GM19463 (cell line): ENCODE results near the gene PCARE.

Source experiments
- ATAC-seq: cut with Tn5 transposase; IDR thresholded peaks from one replicate; pipeline ENCODE4 v1.9.1; 2021; ENCODE audit warnings: mild to moderate bottlenecking, moderate library complexity; ENCODE audit not compliant: unreplicated experiment

Gene PCARE

GRCh38 chr2:29039718-29040480, 34.4 kb downstream of the PCARE start:
- no peak for ATAC-seq

GRCh38 chr2:29035016-29035745, 39.1 kb downstream of the PCARE start:
- no peak for ATAC-seq

DNA sequence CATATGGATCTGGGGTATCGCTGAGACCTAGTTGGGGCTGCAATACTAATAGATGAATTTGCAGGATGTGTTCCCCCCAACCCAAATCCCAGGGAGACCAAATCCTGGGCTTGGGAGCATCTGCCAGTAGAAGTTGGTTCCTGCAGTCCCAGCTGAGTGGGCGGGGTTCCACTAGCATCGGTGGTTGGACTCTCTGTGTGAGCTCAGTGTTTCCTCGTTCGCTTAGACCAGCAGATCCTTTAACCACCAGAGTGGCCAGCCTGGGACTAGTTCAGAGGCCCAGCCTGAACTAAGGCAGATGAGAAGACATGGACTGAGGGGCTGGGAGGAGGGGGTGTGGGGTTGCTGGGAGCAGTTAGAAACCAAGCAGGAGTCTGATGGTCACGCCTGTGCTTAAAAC, 40.7 kb downstream of the PCARE start:
- no peak for ATAC-seq

DNA sequence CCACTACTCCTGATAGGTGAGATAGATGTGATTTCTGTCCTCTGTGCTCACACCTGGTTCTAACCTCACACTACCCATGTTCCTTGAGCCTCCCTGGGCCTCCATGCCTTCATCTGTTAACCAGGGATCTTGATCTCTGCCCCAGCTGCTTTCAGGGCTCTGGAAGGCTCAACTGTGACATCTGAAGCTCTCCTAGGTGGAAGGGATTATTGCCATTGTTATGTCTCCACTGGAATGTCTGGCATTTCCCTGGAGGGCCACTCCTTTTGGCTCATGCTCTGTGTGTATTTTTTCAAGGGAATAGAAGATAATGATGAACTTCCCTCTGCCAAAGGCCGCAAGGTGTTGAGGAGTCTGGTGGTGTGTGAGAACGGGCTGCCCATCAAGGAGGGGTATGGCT, 41.2 kb downstream of the PCARE start:
- ATAC-seq, result no peak

GRCh38 chr2:29032189-29032588, 42.1 kb downstream of the PCARE start:
- no peak for ATAC-seq

DNA sequence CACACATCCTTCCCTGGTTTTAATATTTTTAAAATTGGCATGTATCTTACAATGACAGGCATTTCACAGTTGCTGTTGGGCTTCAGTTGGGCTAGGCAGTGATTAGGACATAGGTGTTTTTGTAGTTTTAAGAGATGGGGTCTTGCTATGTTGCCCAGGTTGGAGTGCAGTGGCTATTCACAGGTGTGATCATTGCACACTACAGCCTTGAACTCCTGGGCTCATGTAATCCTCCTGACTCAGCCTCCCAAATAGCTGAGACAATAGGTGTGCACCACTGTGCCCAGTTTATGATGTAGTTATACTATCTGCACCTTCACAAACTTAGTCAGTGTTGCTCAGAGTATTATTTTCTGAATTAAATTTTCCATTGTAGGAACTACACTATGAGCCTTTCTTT, 43.3 kb downstream of the PCARE start:
- no peak for ATAC-seq

- no peak for ATAC-seq
Observed at GRCh38 chr2:29025711-29026110, 48.6 kb downstream of the PCARE start.

DNA sequence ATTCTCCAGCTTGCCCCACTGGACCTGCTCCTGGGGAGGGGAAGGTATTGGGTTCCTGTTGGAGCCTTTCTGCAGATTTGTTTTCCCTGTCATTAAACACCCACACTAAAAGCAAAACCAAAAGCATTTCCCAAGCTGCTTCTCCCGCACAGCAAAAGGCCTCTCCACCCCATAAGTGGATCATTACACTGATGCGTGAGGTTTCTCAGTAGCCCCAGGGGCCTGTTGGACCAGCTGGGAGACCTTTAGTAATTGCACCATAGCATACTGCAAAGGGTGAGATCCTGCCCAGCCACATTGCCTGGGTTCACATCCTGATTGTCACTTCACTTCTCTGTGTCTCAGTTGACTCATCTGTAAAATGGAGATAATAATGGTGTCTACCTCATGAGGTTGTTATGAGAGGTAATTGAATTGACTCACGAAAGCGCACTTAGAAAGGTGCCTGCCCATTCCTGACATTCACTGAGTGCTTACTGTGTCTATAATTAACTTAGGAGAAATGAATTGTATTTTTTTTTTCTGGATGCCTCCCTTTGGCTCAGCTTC, 49.4 kb downstream of the PCARE start:
- ATAC-seq, result no peak

DNA sequence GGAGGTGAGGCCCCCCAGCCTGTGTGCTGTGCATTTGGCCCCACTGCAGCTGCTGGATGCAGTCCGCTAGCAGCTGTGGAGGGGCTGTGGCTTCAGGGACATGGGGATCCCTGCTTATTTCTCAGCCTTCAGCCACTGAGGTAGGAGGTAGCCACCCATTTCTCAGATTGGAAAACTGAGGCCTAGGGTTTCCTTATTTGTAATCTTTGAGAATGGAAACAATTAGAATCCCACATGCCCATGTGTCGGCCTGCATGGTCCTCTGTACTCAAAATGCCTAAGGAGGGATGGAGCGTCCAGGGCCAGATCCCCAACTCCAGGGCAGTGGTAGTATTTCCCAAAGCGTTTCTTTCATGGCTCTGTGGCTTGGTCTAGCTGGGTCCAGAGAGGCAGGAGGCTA, 51.1 kb downstream of the PCARE start:
- ATAC-seq, result no peak

- no peak for ATAC-seq
Observed at GRCh38 chr2:29022679-29023078, 51.6 kb downstream of the PCARE start.

DNA sequence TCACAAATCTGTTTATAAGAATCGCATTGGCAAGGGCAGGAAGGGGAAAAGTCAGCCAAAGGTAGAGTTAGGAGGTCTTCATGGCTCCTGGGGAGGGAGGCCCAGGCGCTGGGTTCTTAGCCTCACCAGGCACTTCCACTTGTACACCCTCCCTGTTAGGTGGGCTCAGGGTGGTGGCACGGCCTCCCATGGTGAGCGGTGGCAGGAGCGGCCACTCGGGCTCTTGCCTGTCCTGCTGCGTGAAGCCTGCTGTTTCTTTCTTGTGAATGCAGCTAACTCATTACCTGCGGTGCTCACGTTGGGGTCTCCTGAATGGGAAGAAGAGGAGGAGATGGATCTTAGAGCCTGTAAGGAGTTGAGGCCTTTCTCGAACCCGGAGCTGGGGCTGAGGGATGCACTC, 52.4 kb downstream of the PCARE start:
- ATAC-seq, result no peak

DNA sequence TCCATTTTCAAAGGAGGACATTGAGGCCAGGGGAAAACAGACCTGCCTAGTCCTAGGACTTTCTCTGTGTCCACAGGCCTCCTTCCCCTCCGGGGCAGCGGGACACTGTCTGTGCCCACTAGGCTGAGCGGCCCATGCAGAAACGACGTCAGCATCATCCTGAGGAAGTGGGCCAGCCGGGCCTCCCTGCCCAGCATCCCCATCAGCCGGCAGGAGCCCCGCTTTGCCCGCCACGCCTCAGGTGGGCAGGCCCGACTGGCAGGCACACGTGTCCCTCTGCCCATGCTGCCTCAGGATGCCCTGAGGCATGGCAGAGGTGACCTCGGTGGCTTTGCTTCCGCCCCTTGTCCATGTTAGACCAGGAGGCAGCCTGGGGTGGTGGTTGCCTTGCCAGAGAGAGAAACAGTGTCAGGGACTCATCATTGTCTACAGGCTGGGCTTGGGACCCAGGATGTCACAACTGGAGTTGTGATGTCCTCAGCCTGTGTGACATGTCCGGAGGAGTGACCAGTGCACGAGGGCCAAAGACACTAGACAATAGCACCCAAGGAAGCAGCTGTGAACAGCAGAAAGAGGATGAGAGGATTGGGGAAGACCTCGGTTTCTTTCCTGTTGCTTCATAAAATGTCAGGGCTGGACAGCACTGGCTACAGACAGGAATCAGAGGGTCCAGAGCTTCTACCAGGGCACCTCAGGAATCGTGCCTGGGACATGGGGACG, 56.4 kb downstream of the PCARE start:
- no peak for ATAC-seq

GRCh38 chr2:29016504-29016903, 57.8 kb downstream of the PCARE start:
- ATAC-seq, result no peak

DNA sequence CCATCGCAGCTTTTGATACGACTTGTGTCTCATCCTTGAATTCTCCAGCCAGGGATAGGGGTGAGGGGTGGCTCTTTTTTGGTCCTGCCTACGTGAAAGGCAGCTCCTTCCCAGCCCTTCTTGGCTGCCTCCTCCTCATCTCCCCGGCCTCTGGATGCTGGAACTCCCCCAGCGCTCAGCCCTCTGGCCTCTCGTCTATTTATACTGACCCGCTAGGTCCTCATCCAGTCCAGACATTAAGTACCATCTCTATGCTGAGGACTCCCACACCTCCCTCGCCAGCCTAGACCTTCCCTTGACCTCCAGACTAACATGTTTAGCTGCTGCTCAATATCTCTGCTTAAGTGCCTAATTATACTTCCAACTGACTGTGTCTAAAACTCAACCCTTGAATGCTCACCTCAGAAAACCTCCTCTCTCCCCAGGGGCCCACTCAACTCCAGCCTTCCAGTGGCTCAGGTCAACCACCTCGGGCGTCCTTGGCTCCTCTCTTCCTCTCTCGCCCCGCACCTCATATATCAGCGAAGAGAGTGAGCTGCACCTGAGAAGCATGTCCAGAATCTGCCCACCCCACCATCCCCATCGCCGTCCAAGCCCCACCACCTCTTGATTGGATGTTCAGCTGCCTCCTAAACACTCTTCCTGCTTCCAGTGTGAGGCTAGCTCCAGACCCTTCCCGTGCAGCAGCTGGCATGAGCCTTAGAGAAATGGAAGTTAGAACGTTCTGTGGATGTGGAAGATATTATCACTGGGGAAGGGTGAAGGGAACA, 58.4 kb downstream of the PCARE start:
- ATAC-seq, result no peak

DNA sequence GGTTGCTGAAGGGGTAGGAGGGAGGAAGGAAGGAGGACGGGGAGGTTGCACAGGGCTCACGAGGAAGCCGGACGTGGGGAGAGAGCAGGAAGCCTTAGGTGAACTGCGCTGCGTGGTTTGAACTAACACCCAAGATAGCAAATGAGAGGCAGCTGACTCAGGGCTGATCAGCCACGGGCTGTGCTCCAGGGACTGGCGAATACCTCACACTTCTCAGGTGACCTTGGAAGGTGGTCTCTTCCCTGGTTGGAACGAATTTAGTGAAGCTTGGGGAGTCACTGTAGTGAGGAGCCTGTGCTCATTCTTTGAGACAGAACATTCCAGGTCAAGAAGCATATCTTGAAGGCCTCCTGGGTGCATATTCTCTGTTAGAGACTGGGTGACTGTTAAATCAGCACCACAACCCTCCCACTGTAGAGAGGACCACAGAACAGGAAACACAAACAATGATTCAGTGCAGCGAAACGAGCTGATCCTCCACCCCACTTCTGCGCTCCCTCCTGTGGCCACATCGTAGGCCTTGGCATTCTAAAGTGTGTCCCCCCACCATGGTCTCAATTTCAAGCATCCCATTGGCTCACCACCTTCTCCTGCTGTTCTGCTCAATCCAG, 59.4 kb downstream of the PCARE start:
- no peak for ATAC-seq

DNA sequence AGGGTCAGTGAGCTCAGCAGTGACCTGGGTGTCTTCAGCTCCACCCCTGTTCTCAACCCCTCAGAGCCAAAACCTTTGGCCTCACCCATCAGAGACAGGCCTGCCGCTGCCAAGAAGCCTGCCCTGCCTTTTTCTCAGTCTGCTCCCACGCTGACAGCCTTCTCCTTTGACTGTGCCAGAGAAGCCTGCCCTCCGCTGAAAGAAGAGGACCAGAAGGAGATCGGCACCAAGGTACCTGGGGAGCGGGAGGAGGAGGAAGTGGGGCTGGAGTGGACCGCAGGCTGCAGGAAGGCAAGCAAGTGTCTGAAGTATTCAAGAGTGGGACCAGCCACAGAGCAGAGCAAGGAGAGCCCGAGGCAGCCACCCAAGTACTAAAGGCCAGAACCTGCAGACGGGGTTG, 60.0 kb downstream of the PCARE start:
- no peak for ATAC-seq

- no peak for ATAC-seq
Observed at GRCh38 chr2:29013057-29013780, 61.1 kb downstream of the PCARE start.

- ATAC-seq, result no peak
Observed at GRCh38 chr2:29012211-29012681, 62.1 kb downstream of the PCARE start.
